SK-N-SH (cell line): ENCODE results near the gene GPR158. TPM values are rescaled to one million over a fixed set of nuclear protein-coding genes. Genes with fewer than 3 reads are reported as not detected.

Experiments
- CTCF ChIA-PET: fragments of 300-600, 350-600 bp; formaldehyde crosslinking; extraction: SDS; loops from one replicate; lab custom pipeline; 2021; lab: Yijun Ruan, JAX
- POLR2A ChIA-PET: fragments of 350-600 bp; sonication (Branson Sonifier 250); formaldehyde crosslinking; extraction: SDS; loops from one replicate; lab custom pipeline; 2020; ENCODE audit warnings: antibody characterized with exemption, inconsistent platforms; lab: Yijun Ruan, JAX
- DNase-seq: peaks from one replicate; pipeline ENCODE4 v3.0.0; 2012
- H2AFZ ChIP-seq: fragments of 200-600 bp; sonication (generic); 2 replicates; pipeline ENCODE4 v1.8.1; 2016; ENCODE audit warnings: antibody characterized with exemption, mild to moderate bottlenecking, low read depth
- H3F3A ChIP-seq: fragments of 200-600 bp; sonication (generic); replicated peaks from 2 replicates; pipeline ENCODE3; 2016; ENCODE audit warnings: antibody characterized with exemption, mild to moderate bottlenecking; ENCODE audit not compliant: insufficient read depth
- H3K27ac ChIP-seq, 2 experiments: fragments of 200-500 bp in 1 of 2; fragments of 200-600 bp in 1 of 2; sonication (Bioruptor generic) in 1 of 2; sonication (generic), shearing (Covaris generic) in 1 of 2; 2 replicates each; pipeline versions ENCODE4 v1.5.1 to v1.6.1; 2014 to 2016; ENCODE audit warnings: low read depth in 2 of 2, inconsistent platforms in 1 of 2, low read length in 1 of 2, mild to moderate bottlenecking in 1 of 2, mixed read lengths in 1 of 2
- H3K27me3 ChIP-seq: fragments of 200-600 bp; sonication (generic), shearing (Covaris generic); 2 replicates; pipeline ENCODE4 v1.6.1; 2016; ENCODE audit warnings: mixed run types; ENCODE audit not compliant: insufficient read depth
- H3K36me3 ChIP-seq, 2 experiments: fragments of 200-500 bp in 1 of 2; fragments of 200-600 bp in 1 of 2; sonication (Bioruptor generic) in 1 of 2; sonication (generic) in 1 of 2; replicated peaks in 1 of 2; 2 replicates each; pipeline versions ENCODE3 to v1.5.1; 2014 to 2016; ENCODE audit warnings: low read length in 1 of 2, mild to moderate bottlenecking in 1 of 2; ENCODE audit not compliant: insufficient read depth in 2 of 2, control insufficient read depth in 1 of 2
- H3K4me1 ChIP-seq, 2 experiments: fragments of 200-500 bp in 1 of 2; fragments of 200-600 bp in 1 of 2; sonication (Bioruptor generic) in 1 of 2; sonication (generic), shearing (Covaris generic) in 1 of 2; 2 replicates each; pipeline versions ENCODE4 v1.5.1 to v1.6.1; 2014 to 2016; ENCODE audit warnings: low read depth in 1 of 2, low read length in 1 of 2, mixed run types in 1 of 2; ENCODE audit not compliant: insufficient read depth in 2 of 2, control insufficient read depth in 1 of 2
- H3K4me2 ChIP-seq: fragments of 200-600 bp; sonication (generic), shearing (Covaris generic); 2 replicates; pipeline ENCODE4 v1.6.1; 2017; ENCODE audit warnings: mixed run types
- H3K4me3 ChIP-seq, 2 experiments: fragments of 200-500 bp in 1 of 2; fragments of 200-600 bp in 1 of 2; sonication (Bioruptor generic) in 1 of 2; sonication (generic), shearing (Covaris generic) in 1 of 2; 2 replicates each; pipeline versions ENCODE4 v1.5.1 to v1.8.1; 2014 to 2016; ENCODE audit warnings: low read depth in 2 of 2, inconsistent platforms in 1 of 2, low read length in 1 of 2, mild to moderate bottlenecking in 1 of 2, mixed read lengths in 1 of 2, moderate library complexity in 1 of 2
- H3K79me2 ChIP-seq: fragments of 200-600 bp; sonication (generic); 2 replicates; pipeline ENCODE4 v1.8.1; 2017; ENCODE audit warnings: mild to moderate bottlenecking; ENCODE audit not compliant: insufficient read depth
- H3K9ac ChIP-seq: fragments of 200-600 bp; sonication (generic); 2 replicates; pipeline ENCODE4 v1.6.1; 2017; ENCODE audit warnings: mixed run types
- H3K9me2 ChIP-seq: fragments of 200-600 bp; sonication (generic); 2 replicates; pipeline ENCODE4 v1.6.1; 2017; ENCODE audit warnings: mixed run types
- H3K9me3 ChIP-seq: fragments of 200-600 bp; sonication (generic); 2 replicates; pipeline ENCODE4 v1.6.1; 2017; ENCODE audit warnings: mixed run types, mild to moderate bottlenecking, moderate library complexity
- H4K20me1 ChIP-seq: fragments of 200-600 bp; sonication (generic); 2 replicates; pipeline ENCODE4 v1.6.1; 2017; ENCODE audit warnings: mild to moderate bottlenecking, mixed run types; ENCODE audit not compliant: insufficient read depth
- FOXJ3 ChIP-seq: sonication (generic); formaldehyde crosslinking; IDR thresholded peaks from 2 replicates; pipeline ENCODE4 v1.5.1; 2020; ENCODE audit warnings: mild to moderate bottlenecking, missing genetic modification reagents
- FOXM1 ChIP-seq: IDR thresholded peaks from 2 replicates; pipeline ENCODE4 v1.4.0; 2012; ENCODE audit warnings: low read depth, mild to moderate bottlenecking
- POLR2AphosphoS5 ChIP-seq: IDR thresholded peaks from 2 replicates; pipeline ENCODE4 v1.6.1; 2012; ENCODE audit warnings: low read depth, low read length
- RAD21 ChIP-seq: IDR thresholded peaks from 2 replicates; pipeline ENCODE4 v1.6.1; 2012; ENCODE audit warnings: mild to moderate bottlenecking, low read length
- RXRA ChIP-seq: IDR thresholded peaks from 2 replicates; pipeline ENCODE4 v1.4.0; 2012; ENCODE audit warnings: low read depth, mild to moderate bottlenecking, borderline replicate concordance
- SMC3 ChIP-seq: IDR thresholded peaks from 2 replicates; pipeline ENCODE4 v1.6.1; 2012; ENCODE audit warnings: low read depth, low read length, improper control_type of control experiment
- WGBS: methylation state at CpG from one replicate; pipeline ENCODE4 v1.1.6; 2017; ENCODE audit warnings: low lambda C conversion rate; 5-methylcytosine and 5-hydroxymethylcytosine counted together
- polyA plus RNA-seq, 3 experiments: library from polyadenylated mRNA; depleted of rRNA; stranded (reverse); fragments of >200 nt; gene quantifications; 2 replicates each; pipeline ENCODE4 v1.2.3, GENCODE V29; 2012
- TF ChIP-seq, protein P1 (sequence below): IDR thresholded peaks from 2 replicates; pipeline ENCODE4 v1.4.0; 2012; ENCODE audit warnings: low read depth, borderline replicate concordance
- TF ChIP-seq, protein P2 (sequence below): IDR thresholded peaks from 2 replicates; pipeline ENCODE4; 2012
- TF ChIP-seq, protein P3 (sequence below): IDR thresholded peaks from 2 replicates; pipeline ENCODE4 v1.4.0; 2012; ENCODE audit warnings: low read depth

Gene GPR158
- polyA plus RNA-seq, 1 of the 3 experiments (the other 2 are of a cell fraction), result not detected

DNA sequence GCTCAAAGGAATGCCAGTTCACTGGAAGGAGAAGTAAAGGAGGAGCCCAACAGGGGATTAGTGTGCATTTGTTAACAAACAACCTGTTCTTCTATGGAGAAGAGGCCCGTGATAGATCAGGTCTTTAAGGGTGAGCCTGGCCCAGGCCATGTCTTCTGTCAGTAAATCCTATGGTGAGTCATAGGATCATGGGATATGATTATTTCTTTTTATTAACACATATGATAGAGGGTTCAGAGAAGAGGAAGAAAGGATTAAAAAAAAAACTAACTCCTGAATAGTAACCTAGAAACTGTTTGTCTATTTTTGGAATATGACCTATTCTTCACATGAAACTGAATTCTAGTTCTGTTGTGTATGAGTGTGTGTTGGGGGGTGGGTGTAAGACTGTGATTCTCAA, 70.4 kb downstream of the GPR158 start:
- H3K36me3 ChIP-seq, result no peaks in the 10 kb centered on the region
- no peaks in the 10 kb centered on the region for H3F3A ChIP-seq
- H3K4me2 ChIP-seq, result no peak overlapping the region
- no peak overlapping the region for H2AFZ ChIP-seq
- ChIA-PET POLR2A (no interaction called here), CTCF (interaction anchor here (0.6 kb wide), 1 partner anchor 11 kb away, joined by 3 read pairs; no protein-coding TSS in a partner anchor)
- H3K9me2 ChIP-seq, result no peaks in the 10 kb centered on the region
- H3K27me3 ChIP-seq, result no peaks in the 10 kb centered on the region
- no peak overlapping the region for H3K9ac ChIP-seq
- no peak overlapping the region for H3K4me3 ChIP-seq
- DNase-seq, result no peak
- no peak overlapping the region for H3K27ac ChIP-seq
- H3K4me1 ChIP-seq, result no peaks in the 10 kb centered on the region
- no peaks in the 10 kb centered on the region for H3K79me2 ChIP-seq
- no peaks in the 10 kb centered on the region for H3K9me3 ChIP-seq
- no peaks in the 10 kb centered on the region for H4K20me1 ChIP-seq
- 0% methylated on average over 1 of the region's 1 CpG for WGBS
- no peak for TF ChIP-seq FOXM1
- TF ChIP-seq POLR2AphosphoS5, result no peak
- no peak for TF ChIP-seq RAD21
- TF ChIP-seq, protein P1, sequence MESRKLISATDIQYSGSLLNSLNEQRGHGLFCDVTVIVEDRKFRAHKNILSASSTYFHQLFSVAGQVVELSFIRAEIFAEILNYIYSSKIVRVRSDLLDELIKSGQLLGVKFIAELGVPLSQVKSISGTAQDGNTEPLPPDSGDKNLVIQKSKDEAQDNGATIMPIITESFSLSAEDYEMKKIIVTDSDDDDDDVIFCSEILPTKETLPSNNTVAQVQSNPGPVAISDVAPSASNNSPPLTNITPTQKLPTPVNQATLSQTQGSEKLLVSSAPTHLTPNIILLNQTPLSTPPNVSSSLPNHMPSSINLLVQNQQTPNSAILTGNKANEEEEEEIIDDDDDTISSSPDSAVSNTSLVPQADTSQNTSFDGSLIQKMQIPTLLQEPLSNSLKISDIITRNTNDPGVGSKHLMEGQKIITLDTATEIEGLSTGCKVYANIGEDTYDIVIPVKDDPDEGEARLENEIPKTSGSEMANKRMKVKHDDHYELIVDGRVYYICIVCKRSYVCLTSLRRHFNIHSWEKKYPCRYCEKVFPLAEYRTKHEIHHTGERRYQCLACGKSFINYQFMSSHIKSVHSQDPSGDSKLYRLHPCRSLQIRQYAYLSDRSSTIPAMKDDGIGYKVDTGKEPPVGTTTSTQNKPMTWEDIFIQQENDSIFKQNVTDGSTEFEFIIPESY, result no peak
- TF ChIP-seq, all 33 proteins: peak for 0

DNA sequence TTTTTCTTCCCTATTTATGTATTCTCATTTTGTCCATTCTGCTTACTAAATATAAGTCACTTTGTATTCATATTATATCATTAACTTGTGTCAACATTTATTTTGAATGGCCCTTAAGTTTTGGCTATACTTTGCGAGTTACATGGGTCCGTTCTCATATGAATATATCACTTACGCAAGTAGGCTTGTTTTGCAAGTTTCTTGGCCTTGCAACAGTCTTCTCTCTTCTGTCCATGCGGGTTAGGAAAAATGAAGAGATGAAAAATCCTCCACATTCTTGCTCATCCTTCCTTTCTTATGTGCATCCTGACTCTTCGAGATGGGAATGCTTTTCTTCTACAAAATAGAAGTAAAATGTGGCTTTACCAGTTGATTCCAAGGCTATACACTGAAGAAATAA, 82.8 kb downstream of the GPR158 start:
- 36% methylated on average over 5 of the region's 5 CpGs for WGBS
- Histone ChIP-seq H3F3A (no peaks in the 10 kb centered on the region), H3K4me1 (no peaks in the 10 kb centered on the region), H2AFZ (no peak overlapping the region), H3K9me2 (no peaks in the 10 kb centered on the region), H4K20me1 (no peaks in the 10 kb centered on the region), H3K9me3 (no peaks in the 10 kb centered on the region), H3K9ac (no peak overlapping the region), H3K36me3 (no peaks in the 10 kb centered on the region), H3K27me3 (no peaks in the 10 kb centered on the region), H3K4me3 (no peak overlapping the region), H3K79me2 (no peaks in the 10 kb centered on the region), H3K4me2 (no peak overlapping the region), H3K27ac (no peak overlapping the region)
- CTCF ChIA-PET, result no interaction called here
- DNase-seq, result no peak
- no peak for TF ChIP-seq FOXJ3 (CRISPR knock-in tag)
- POLR2A ChIA-PET, result no interaction called here

DNA sequence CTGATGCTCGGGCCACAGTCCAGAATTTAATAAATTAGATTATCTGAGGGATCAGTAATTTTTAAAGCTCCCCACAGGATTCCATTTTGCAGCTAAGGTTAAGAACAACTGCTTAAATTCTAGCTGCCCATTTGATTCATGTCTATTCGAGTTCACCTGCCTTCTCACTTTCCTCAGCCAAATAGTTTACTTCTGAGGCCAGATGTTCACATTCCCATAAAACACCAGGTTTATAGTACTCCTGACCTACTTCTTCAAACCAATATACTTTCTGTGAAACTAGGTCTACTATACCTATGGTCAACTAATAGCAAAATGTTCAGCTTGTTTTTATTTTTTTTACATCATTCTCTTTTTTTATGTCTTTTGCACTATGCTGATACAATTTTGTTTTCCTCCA, 86.3 kb downstream of the GPR158 start:
- H3K36me3 ChIP-seq, result no peaks in the 10 kb centered on the region
- no peak for TF ChIP-seq FOXM1
- no peak for TF ChIP-seq RXRA
- TF ChIP-seq, protein P2, sequence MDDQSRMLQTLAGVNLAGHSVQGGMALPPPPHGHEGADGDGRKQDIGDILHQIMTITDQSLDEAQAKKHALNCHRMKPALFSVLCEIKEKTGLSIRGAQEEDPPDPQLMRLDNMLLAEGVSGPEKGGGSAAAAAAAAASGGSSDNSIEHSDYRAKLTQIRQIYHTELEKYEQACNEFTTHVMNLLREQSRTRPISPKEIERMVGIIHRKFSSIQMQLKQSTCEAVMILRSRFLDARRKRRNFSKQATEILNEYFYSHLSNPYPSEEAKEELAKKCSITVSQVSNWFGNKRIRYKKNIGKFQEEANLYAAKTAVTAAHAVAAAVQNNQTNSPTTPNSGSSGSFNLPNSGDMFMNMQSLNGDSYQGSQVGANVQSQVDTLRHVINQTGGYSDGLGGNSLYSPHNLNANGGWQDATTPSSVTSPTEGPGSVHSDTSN, result no peak
- TF ChIP-seq SMC3, result no peak
- TF ChIP-seq, protein P3, sequence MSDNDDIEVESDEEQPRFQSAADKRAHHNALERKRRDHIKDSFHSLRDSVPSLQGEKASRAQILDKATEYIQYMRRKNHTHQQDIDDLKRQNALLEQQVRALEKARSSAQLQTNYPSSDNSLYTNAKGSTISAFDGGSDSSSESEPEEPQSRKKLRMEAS, result no peak
- TF ChIP-seq, all 33 proteins: peak for 0
- Histone ChIP-seq H3K27me3 (no peaks in the 10 kb centered on the region), H3K9me2 (no peaks in the 10 kb centered on the region), H3K9me3 (no peaks in the 10 kb centered on the region), H3K27ac (no peak overlapping the region), H4K20me1 (no peaks in the 10 kb centered on the region), H3K4me1 (no peaks in the 10 kb centered on the region), H2AFZ (no peak overlapping the region), H3K4me2 (no peak overlapping the region), H3K4me3 (no peak overlapping the region), H3F3A (no peaks in the 10 kb centered on the region), H3K9ac (no peak overlapping the region), H3K79me2 (no peaks in the 10 kb centered on the region)
- ChIA-PET CTCF (no interaction called here), POLR2A (no interaction called here)
- 2% methylated on average over 2 of the region's 2 CpGs for WGBS
- DNase-seq, result no peak
